HG02943 (cell line): ENCODE measurements around the gene CLDN15.
"Not testable (repeated sequence)": the region's sequence is repeated elsewhere in the genome, so short reads cannot be mapped to it uniquely, and the experiment has no call there.

ENCODE experiments used
- ATAC-seq: cut with Tn5 transposase; IDR thresholded peaks from one replicate; pipeline ENCODE4 v1.9.1; 2021; ENCODE audit warnings: mild to moderate bottlenecking, low read depth, moderate library complexity; ENCODE audit not compliant: unreplicated experiment

The CLDN15 gene, protein sequence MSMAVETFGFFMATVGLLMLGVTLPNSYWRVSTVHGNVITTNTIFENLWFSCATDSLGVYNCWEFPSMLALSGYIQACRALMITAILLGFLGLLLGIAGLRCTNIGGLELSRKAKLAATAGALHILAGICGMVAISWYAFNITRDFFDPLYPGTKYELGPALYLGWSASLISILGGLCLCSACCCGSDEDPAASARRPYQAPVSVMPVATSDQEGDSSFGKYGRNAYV

DNA sequence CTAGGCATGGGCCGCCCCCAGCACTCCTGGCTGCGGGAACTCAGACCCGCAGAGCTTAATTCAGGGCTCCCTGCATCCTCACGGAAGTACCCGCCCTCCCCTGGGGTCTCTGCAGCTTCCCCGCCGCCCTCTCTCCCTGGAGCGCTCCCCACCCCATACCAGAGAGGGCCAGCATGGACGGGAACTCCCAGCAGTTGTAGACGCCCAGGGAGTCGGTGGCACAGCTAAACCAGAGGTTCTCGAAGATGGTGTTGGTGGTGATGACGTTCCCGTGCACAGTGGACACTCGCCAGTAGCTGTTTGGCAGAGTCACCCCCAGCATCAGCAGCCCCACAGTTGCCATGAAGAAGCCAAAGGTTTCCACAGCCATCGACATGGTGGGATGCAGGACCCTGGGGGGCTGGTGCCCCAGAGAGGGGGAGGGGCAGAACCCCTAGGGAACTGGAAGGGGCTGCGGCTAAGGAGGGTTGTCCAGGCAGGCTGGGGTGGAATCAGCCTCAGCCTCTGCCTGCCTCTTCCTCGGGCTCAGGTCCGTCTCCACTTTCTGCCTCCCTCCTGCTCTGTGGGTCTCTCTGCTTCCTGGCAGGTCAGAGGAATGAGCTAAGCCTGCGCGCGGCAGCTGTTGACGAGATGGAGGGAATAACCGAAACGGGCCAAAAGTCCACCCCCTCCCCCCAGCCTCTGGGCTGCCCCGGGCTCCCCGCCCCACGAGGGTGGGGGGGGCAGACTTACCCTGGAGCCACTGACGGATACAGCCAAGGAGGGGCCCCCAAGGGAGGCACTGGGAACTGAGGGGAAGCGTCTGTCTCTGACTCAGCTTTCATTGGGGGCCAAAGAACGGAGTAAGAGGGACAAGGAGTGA lies at the start of gene CLDN15:
CLDN15 (minus strand) TSS at position 597 of the 862 bp plus-strand sequence; CDS start at position 376, 221 bp downstream.
- ATAC-seq, result no peak

DNA sequence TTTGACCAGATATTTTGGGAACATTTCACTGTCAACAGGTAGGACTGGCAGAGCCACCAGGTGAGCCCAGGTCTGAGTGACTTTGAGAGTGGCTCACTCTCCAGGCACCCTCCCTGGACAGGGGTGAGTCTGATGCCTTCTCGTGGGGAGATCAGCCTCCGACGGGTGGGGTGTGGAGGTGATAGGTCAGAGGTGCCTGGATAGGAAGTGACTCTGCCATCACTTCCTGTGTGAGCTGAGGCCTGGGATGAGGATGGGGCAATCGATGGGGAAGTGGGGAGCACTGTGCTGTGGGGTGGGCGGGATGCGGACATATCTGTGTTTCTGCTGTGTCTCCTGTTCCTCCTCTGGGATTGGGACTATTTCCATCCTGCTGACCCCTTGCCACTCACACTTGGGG lies 49.4 kb upstream of the CLDN15 start:
- no peak for ATAC-seq

DNA sequence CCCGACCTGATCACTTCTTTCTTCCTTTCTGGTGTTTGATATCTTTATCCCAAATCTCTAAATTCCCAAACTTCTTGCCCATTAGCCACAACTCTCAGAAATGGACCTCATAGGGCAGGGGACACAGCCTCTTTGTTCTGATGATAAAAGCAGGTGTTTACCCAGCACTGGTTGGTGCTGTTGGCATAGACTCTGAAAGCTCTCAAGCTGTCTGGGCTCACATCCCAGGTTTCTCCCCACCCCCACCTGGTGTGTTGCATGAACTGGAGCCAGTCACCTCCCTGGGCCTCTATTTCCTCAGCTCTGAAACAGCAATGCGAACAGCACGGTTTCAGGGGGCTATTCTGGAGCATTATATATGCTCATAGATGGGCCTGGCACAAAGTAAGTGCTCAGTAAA lies 48.3 kb upstream of the CLDN15 start:
- ATAC-seq, result not testable (repeated sequence)

DNA sequence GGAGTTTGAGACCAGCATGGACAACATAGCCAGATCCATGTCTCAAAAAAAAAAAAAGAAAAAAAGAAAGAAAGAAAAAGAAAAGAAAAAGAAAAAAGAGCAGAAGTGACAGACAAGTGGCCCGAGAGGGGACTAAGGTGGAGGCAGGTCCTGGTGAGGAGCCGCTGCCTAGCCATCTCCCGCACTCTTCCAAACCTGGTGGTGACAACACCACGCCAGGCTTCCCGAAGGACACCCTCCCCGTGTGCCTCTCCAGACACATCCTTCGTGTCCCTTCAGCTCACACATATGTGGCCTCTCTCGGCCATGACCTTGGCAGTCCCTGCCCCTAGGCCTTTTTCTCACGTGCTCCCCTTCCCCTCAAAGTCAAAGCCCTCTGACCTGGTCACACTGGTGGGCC lies 47.6 kb upstream of the CLDN15 start:
- ATAC-seq, result no peak

DNA sequence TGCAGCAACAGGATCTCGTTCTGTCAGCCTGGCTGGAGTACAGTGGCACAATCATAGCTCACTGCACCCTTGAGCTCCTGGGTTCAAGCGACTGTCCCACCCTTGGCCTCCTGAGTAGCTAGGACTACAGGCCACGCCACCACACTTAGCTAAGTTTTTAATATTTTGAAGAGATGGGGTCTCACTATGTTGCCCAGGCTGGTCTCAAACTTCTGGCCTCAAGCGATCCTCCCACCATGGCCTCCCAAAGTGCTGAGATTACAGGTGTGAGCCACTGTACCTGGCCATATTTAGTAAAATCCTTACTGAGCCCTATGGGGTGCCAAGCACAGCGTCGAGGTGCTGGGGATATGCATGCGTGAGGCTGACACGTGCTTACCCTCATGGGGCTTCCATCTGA lies 43.3 kb upstream of the CLDN15 start:
- not testable (repeated sequence) for ATAC-seq

DNA sequence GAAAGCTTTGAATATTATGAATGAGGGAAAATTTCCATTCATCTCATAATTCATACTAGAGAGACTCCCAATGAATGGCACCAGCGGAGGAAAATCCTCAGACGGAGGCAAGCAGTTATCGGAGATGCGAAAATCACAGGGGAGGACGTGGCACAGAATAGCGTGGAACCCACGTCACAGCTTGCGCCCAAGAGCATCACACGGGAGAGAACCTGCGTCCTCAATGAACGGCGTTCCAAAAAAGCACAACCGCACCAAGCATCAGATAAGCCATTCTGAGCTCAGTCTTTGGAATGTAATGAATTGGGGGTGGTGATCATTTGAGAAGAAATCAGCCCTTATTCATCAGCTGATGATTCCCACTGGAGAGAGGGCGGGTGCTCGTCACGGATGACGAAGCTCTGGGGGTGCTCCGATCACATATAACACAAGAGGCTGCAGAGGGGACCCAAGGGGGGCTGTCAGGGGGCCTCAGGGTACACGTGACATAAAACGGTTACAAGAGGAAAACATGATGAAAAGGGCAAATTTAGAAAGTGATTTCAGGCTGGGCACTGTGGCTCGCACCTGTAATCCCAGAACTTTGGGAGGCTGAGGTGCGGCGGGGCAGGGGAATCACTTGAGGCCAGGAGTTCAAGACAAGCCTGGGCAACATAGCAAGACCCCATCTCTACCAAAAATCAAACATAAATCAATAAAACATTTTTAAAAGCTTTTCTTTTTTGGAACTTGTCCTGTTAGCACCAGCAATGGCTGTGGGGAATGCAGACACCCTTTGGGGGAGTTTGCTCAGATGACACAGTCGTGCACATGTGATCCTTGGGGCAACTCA lies 41.1 kb upstream of the CLDN15 start:
- no peak for ATAC-seq

DNA sequence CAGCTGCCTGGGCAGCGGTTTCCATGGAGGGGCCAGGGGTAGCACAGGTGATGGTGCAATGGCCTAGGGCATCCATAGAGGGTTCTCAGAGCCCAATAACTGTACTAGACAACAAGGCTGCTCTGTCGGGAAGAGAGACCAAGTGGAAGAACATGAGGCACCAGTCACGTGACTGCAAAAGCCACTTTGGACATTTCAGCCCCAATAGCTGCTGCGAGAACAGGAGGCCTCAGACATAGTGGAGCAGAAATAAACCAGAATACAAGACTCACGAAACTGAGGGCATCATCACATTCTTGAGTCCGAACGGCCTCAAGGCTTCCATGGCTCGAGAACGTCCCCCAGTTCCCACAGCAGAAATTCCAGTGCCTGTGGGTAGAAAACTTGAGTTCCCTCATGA lies 39.6 kb upstream of the CLDN15 start:
- ATAC-seq, result no peak

DNA sequence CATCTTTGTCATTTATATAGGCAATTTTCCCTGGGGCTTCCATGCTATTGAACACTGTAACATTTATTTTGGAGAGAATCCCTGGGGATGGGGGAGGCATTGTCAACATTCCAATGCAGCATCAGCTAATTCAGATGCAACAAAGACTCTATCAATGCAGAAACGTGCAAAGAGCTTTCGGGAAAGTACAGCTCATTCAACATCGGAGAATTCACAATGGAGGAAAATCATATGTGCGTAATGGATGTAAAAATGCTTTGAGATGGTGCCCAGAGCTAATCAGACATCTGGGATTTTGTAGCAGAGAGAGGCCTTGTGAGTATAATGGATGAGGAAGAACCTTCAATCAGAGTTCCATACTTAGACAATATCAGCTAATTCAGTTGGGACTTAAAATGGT lies 35.6 kb upstream of the CLDN15 start:
- no peak for ATAC-seq

DNA sequence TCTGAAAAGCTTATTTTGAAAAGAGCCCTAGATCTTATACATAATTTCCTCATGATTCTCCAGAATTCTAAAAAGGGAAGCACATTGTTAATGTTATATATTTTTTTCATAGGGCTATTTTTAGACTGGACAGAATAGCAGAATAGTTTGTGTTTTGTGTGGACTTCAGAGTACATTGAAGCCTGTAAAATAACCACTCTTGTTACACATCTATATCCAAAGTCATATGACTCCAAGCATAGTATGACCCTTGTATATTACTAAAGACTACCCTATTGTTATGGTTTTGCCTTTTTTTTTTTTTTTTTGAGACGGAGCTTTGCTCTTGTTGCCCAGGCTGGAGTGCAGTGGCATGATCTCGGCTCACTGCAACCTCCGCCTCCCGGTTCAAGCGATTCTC lies 33.4 kb upstream of the CLDN15 start:
- ATAC-seq, result no peak

DNA sequence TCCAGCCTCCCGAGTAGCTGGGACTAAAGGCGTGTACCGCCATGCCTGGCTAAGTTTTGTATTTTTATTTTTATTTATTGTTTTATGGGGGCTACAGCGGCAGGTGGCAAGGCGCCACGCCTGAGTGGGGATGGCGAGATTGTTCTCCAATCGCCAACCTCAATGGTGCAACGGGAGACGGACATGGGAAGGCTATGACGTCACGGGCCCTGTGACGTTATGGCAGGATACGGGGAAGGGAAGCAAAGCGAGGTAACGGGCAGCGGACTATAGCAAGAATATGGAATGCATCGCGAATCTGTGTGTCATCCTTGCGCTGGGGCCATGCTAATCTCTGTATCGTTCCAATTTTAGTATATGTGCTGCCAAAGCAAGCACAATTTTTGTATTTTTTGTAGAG lies 32.1 kb upstream of the CLDN15 start:
- no peak for ATAC-seq

DNA sequence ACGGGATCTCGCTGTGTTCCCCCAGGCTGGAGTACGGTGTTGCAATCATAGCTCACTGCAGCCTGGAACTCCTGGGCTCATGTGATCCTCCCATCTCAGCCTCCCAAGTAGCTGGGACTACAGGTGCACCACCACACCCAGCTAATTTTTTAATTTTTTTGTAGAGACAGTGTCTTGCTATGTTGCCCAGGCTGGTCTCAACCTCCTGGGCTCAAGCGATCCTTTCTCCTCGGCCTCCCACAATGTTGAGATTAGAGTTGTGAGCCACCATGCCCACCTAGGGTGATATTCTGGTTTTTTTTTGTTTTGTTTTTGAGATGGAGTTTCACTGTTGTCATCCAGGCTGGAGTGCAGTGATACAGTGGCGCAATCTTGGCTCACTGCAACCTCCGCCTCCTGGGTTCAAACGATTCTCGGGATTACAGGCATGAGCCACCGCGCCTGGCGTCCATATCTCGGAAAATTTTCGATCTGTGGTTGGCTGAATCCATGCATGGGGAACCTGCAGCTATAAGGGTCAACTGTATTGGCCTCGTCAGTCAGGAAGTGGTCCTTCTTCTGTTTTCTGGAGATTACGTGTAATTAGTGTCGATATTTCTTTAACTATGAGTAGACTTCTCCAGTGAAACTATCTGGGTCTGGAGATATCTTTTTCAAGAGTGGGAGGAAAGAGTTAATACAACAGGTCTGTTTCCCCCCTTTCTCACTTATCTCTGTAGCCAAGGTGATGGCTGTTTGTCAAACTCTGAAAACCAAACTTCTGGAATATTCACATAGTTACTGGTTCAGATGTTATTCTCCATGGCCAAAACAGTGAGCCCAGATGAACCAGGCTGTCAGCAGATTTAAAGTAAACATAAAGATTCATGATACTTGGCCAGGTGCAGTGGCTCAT lies 28.3 kb upstream of the CLDN15 start:
- no peak for ATAC-seq

DNA sequence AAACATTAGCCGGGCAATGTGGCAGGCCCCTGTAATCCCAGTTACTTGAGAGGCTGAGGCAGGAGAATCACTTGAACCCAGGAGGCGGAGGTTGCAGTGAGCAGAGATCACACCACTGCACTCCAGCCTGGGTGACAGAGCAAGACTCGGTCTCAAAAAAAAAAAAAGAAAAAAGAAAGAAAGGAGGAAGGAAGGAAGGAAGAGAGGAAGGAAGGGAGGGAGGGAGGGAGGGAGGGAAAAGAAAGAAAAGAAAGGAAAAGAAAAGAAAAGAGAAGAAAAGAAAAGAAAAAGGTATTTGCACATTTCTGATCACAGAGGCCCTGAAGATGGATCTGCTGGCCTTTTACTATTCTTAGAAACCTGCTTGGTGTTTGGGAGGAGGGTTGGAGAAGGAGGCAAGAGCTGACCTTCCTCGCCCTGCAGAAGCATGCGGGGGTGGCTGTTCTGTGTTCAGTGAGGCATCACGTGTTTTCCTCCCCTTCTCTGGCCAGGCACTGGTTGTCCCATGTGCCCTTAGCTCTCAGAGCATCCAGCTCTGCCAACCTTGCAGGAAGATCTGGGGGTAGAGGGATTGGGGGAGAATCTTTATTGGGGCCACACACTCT lies 26.6 kb upstream of the CLDN15 start:
- not testable (repeated sequence) for ATAC-seq

DNA sequence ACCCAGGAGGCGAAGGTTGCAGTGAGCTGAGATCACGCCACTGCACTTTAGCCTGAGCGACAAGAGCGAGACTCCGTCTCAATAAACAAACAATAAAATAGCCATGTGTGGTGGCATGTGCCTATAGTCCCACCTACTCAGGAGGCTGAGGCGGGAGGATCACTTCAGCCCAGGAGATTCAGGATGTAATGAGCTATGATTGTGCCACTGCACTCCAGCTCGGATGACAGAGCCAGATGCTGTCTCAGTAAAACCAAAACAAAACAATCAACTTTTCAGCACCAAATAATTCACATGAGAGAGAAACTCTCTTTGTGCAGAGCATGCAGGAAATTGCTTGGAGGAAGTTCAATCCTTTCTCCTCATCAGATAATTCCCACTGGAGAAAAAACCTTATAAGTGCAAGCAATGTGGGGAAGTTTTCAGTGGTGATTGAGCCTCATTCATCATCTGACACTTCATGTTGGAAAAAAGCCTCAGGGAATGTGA lies 20.7 kb upstream of the CLDN15 start:
- no peak for ATAC-seq

DNA sequence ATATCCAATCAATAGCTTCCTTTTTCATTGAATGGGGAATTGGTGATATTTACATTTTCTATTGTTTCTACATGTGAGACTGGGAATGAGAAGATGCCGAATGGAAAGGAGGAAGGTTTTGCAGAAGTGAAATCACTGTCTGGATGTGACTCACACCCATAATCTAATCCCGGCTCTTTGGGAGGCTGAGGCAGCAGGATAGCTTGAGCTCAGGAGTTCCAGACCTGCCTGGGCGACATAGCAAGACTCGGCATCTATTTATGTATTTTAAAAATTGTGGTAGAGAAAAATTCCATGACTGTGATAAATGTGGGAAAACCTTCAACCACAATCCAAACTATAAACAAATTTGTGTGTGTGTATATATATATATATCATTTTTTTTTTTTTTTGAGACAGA lies 18.2 kb upstream of the CLDN15 start:
- no peak for ATAC-seq

DNA sequence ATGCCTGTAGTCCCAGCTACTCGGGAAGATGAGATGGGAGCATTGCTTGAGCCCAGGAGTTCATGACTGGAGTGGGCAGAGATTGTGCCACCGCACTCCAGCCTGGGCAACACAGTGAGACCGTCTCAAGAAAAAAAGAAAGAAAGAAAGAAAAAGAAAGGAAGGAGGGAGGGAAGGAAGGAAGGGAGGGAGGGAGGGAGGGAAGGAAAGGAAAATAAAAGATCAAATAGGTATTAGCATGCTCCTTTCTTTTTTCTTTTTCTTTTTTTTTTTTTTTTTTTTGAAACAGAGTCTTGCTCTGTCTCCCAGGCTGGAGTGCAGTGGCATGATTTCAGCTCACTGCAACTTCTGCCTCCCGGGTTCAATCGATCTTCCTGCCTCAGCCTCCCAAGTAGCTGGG lies 15.6 kb upstream of the CLDN15 start:
- not testable (repeated sequence) for ATAC-seq

DNA sequence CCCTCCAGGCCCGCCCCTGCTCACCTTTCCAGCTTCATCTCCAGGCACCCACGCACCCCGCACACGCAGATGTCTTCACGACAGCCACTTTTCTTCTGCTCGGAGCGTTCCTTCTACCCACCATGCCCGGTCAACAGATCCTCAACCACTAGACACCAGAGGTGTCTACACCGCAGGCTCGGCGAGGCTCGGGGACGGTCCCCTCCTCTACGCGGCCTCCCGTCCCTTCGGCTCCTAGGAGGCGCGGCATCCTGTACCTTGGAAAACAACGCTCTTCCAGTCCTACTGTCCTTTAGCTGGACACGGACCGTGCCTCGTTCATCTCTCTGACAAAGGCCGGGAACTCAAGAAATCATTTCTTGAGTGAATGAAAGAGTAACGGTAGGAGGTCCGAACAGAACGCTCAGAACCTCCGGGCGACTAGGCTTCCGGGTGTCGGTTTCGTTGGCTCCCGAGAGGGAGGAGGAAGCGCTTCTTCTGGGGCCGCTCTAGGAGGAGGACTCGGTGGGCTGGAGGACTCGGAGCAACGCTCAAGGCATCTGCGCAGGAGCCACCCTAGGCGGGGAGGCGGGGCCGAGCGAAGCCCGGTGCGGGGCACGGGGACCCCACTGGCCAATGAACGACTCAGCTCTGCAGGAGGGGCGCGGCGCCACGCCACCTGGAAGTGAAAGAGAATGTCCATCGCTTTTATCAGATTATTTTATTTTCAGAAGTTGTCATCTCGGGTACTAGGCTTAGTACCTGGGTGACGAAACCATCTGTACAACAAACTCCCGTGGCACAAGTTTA lies 14.5 kb upstream of the CLDN15 start:
- peak; percentile 98 for ATAC-seq

DNA sequence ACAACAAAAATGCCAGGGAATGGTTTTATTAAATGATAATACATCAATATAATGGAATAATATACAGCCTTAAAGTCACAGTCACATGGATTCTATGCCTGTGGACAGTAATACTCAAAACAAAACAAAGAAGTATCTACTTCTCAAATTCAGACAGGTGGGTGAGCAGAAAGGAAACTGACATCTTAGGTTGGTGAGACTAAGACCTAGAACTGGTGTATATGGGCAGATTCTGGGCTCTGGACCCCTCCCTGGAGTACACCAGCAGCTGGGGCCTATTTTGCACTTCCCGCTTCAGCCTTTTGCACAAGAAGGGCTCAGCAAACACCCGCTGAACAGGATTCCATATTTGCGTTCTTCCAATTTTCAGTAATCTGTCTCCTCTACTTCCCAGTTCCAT lies 12.7 kb upstream of the CLDN15 start:
- ATAC-seq, result no peak

DNA sequence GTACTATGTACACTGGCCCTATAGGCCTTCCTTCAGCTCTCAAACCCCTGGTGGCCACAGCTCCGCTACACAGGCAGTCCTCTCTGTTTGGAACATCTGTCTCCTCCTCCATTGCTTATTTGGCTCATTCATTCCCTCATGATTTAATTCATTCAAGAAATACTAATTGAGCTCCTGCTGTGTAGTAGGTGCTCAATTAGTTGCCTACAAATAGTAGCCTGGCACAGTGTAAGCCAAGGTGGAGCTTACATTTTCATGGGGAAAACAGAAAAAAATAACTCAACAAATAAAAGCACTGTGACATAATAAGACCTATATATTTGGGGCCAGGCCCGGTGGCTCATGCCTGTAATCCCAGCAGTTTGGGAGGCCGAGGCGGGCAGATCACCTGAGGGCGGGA lies 10.7 kb upstream of the CLDN15 start:
- ATAC-seq, result no peak

DNA sequence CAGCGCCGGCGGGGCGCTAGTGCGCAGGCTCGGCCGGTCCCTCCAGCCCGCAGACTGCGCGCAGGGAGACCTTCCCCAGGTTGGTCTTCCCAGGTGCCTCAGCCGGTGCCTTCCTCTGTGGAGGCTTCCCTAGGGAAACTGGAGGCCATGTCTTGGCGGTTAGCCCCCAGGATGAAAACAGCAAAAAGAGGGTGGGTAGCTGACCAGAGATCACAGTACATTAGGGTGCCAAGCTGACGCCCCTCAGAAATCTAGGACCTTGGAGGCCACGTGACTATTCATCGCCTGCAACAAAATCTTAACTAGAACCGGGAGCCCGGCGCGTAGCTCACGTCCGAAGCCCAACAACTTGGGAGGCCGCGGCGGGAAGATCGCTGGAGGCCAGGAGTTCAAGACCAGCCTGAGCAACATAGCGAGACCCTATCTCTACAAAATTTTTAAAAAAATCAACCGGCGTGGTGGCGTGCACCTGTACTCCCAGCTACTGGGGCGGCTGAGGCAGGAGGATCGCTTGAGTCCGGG lies 7.6 kb upstream of the CLDN15 start:
- ATAC-seq, result no peak
